GOT3 (cell line): ENCODE results near the gene PIGS.
"Not testable (repeated sequence)": the region's sequence is repeated elsewhere in the genome, so short reads cannot be mapped to it uniquely, and the experiment has no call there.

Experiments used
- DNase-seq: peaks from one replicate; lab custom pipeline; 2025; ENCODE audit warnings: mixed read lengths; lab: John Stamatoyannopoulos, UW

PIGS gene

DNA sequence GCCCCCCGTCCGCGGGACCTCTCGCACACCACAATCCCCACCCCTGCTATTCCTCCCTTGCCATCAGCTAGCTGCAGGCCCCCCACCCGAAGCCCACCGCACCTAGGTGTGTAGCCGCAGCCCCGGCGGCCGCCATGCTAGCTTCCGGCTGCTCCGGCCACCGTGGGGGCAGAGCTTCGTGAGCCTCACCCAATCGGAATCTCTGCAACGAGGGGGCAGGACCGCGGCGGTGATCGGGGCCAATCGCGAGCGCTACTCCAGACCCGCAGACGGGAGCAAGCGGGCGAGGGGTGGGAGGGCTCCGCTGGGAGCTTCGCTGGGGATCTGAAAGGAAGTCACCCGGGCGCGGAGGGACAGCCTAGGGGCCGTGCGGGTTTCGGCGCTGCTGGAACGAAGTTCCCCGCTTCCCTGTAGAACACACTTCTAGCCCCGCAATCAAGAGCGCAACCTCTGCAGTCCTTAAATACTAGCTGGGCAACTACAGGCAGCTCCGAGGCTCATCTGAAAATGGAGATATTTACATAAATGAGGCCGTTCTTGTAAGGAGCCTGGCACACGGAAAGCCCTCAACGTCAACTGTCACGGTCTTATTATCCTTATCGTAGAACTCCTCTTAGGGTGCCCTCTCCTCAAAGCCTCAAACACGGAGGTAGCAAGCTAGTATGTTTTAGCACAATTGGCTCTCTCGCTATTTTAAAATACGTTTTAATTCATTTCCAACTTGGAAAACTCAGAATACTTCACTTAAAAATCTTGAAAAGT, at the start of gene PIGS:
Gene PIGS, minus strand, starts transcription at position 164 of the 762 bp plus-strand sequence. Its CDS starts 28 bp downstream, at position 136.
- DNase-seq: peak; percentile 68

DNA sequence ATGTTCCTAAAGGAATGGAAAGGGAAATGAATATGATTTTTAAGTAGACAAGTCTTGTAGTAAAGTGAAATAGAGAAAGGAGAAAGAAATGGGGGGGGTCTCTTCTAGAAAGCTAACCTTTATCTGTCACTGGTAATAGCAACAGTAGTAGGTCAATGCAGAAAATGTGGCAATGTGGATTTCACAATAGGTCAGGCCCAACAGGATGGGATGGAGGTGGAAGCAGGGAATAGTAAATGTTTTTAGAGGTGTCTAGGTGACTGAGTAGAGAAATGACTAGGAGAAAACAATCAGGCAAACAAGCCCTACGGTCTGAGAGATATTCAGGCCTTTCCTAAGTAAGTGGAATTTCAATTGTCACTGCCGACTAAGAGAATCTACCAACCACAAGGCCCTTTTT, 48.7 kb upstream of the PIGS start:
- DNase-seq: no peak

DNA sequence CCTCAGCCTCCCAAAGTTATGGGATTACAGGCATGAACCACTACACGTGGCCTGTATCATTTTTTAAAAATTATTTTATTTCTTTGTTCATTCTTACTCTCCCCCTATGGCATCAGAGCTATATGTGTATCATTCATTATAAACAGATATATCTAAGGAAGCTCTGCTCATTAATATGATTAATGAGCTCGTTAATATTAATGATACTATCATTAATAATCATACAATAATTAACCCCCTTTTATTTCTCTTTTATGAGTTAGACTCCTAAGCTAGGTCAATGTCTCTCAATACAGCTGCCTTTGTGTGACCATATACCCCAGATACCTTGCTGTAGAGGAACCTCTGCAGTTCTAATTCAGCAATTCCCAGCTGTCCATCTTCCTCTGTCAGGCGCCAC, 47.1 kb upstream of the PIGS start:
- DNase-seq: no peak

DNA sequence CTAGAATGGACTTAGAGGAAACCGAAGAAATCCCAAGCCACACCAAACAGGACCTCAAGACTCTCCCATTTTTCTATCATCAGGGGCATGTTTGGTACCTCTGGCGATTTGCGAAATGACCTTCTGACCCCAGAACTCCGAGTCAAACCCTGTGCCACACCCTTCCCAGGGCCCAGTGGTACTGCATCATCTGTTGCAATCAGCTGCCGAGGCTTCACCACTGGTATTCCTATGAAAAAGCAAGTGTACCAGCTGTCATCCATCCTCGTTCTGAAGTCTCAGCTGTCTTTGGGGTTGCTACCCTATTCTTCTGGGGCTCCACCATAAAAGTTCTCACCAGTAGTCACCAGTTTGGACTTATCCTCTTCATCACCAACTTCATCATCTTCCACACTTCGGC, 45.0 kb upstream of the PIGS start:
- no peak for DNase-seq

DNA sequence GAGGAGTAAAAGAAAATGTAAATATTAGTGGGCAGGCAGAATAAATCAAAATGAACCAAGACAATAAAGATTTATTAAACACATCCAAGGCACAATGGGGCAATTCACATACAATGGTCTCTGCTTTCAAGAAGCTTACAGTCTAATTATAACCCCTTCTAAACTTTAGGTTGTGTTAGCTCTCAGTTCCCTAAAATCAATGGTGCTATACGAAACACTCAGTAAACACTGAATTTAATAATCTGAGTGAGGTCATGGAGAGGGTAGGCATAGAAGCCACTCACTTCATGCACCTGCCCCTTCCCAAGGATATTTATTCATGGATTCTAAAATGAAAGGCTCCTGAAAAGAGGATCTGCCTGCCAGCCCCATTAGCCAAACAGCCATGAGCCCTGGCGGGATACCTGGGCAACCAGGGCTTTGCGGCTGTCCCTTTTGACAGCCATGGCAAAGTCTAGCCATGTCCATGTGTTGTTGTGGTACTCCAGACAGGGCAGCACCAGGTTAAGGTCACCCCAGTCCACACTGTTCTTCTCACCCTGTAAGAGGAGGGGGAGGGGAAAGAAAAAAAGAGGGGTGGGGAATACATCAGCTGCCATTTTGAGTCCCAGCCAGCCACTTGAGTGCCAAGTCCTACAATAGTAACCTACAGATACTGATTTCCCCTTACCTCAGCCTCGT, 44.1 kb upstream of the PIGS start:
- no peak for DNase-seq

DNA sequence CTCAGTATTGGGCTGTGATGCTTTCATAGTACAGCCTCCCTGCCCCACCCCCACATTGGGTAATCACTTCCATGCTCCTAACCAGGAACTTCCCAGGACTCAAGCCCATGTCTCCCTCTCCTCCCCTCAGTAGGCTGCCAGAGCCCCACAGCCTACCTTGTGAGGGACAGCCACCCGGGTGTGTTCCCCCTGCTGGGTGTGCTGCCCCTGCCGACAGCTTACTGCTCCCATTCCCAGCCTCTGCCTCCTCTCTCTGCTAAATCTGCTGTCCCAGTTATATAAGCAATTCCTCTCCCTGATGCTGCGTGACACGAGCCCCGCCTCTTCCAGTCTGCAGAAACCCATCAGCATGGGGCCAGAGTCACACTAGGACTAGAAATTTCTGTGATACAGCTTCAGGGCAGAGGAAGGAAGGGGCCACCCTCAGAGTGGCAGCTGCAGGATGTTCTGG, 42.6 kb upstream of the PIGS start, which contains the start of gene RSKR:
Gene RSKR, minus strand, starts transcription at position 255 of the 451 bp plus-strand sequence. Its CDS starts 24 bp downstream, at position 231.
- DNase-seq: no peak

DNA sequence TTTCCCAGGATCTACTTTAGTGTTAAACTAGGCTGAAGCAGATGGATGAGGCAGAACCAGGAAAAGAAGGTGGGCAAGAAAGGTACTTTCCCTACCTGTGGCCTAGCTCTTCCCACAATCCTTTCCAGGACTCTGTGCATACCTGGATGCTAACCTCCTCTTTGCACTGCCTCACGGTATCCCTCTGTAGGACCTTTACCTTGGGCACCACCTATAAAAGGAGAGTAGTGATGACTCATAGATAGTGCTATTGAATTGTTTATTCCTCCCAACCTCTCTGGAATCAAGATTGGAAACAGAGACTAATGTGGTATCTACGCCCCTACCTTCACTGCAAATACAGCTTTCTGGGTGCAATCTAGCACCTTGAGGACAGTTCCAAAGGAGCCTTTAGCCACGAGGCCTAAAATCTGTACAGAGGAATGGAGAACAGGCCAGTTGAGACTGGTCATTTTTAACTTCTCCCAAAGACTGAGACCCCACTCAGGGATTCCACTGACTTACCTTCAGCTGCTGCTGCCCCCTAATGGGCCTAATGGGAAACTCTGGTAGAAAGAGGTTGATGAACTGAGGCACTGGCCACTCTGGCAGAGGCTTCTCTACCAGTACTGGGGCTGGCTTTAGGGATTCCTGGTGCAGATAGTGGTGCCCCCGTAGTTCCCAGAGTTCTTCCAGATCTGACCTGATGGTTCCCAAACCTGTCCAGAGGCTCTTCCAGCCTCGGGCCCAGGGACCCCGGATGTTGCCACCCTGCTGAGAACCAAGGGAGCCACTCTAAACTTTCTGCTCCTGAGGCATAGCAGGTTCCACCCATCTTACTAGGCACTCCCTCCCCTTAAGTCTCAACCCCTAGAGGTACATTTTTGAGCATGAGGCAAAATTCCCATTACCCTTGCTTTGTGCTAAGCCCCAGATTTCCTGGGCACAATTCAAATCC, 41.9 kb upstream of the PIGS start:
- no peak for DNase-seq

DNA sequence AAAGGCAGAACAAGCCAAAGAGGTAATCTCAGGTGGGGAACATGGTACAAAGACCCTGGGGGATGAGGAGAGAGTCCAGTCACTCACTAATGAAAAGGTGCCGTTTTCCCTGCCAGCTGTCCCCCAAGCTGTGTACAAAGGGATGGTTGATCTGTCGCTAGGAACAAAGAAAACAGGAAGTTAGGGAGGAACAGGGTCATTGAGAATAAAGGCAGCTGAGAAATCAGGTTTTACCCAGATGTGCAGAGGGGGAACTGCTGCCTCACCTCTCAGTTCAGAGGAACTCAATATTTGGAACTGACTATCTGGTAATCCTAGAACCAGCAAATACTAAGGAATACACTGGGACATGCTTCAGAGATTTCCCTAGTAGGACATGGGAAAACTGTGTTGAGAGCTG, 41.2 kb upstream of the PIGS start:
- DNase-seq: no peak

DNA sequence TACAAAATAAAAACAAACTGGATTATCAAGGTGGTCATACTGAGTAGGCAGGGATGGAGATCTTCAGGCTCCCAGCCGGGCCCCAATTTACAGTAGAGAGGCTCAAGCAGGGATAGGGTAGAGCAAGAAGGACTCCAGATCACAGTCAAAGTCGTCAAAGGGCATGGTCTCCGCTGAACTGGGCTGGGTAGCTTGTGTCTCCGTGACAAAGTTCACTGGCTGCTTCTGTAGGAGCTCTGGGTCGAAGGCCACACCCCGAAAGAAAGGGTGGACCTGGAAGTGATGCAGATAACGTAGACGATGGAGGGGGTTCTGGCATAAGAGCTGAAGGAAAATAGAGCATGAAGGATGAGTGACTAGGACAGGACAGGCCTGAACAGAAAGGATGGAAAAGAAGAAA, 39.1 kb upstream of the PIGS start:
- no peak for DNase-seq

DNA sequence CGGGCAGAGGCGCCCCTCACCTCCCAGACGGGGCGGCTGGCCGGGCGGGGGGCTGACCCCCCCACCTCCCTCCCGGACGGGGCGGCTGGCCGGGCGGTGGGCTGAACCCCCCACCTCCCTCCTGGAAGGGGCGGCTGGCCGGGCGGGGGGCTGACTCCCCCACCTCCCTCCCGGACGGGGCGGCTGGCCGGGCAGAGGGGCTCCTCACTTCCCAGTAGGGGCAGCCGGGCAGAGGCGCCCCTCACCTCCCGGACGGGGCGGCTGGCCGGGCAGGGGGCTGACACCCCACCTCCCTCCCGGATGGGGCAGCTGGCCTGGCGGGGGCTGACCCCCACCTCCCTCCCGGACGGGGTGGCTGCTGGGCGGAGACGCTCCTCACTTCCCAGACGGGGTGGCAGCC, 32.7 kb upstream of the PIGS start:
- DNase-seq: not testable (repeated sequence)

DNA sequence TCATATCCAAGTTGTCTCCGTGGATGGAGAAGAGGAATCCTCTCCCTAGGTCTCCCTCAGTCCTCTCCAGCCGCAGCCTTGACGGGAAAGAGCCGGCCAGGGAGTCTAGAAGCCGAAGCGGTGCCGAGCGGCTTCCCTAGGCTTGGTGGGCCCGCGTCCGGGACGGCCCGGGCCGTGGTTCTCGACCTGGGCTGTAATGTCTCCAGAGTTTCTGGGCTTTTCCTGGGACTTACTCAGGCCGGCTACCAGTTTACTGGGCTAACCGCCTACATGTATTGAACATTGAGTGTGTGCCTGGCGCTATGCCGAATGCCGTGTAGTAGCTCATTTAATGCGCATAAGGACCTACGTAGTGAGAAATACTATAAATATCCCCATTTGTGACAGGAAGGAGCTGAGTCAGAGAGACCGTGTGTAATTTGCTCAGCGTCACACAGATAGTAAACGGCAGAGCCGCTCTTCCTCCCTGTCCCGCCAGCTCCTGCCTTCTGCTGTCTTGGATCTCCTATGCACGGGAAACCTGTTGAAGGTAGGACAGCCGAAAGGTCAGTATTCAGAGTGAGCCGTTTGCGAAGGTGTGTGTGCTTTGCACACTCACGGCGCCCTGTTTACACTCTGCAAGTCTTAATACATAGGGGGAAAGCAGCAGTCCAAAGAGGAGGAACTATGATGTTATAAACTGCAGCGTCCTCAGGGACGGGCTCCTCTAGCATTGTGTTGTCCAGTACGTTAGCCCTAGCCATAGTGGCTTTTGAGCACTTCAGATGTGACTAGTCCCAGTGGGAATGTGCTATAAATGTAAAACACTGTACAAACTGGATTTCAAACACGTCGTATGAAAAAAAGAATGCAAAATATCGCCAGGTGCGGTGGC, 28.2 kb upstream of the PIGS start:
- DNase-seq: peak; percentile 43

DNA sequence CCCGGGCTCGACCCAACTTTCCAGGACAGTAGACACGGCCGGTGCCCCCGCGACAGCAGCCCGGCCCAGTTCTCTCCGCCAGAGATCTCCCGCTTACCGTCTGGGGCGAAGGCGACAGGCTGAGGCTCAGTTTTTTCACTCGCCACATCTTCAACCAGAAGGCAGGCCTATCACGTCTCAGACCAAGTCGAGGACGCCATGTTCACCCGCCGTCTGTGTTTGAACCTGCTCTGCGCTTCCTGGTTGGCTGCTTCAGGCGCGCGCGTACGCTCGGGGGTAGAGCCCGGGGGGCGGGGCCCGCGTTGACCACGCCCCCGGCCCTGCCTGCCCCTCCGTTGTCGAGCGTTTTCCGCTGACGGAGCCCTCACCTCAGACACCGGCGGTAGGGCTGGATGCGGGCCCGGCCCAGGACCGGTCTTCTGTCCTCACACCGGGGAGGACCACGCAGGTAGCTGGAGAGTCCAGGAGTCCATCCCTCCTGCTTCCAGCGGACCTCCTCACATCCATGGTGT, 27.5 kb upstream of the PIGS start, which contains the start of gene SPAG5:
Gene SPAG5, minus strand, starts transcription at position 227 of the 512 bp plus-strand sequence. Its CDS starts 79 bp downstream, at position 148.
- DNase-seq: peak; percentile 70

DNA sequence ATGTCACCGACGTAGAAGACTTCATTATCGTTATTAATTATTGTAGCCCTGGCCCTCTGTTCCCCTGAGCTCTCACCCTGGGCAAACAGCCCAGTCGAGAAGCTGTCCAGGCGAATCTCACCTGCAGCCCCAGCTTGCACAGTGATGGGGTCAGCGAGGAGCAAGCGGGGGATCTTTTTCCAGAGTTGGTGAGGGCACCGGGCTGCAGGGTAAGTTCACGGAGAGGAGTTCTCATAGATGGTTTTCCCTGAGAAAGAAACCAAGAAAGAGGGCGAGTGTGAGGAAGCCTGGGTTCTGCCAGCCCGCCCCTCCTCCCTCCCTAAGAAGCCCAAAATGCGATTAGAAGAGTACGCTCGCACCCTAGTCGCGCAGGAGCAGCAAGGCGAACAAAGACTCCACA, 27.1 kb upstream of the PIGS start:
- no peak for DNase-seq

DNA sequence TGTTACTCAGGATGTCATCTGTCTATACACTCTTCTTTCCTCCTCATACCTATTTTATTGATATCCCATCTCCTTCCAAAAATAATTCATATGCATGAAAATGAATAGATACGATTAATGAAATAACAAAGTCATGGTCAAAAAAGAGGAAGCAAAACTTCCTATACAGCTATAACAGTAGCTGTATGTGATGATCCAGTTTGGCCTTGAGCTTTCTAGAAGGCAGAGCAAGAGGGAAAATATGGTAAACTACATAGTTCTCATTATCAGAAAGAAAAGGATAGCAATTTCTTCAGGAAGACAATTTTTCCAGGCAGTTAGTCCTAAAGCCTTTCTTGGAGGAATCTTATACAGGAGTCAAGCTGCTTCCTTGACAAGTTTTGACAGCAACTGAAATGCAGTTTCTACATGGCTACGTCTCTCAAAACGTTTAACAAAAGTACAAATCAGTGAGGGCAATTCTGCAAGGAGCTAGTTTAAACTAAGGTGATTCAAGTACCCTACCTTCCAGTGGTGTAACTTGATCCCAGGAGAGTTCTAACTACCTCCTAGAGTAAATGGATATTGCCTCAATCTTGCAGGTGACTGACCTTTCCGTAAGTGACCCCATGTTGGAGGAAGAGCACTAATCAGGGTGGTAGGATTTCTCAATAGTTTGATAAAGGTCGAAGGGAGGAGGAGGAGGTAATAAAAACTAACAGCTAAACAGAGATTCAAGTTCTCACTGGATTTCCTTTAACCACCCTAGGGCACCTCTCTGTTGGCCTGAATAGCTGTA, 26.5 kb upstream of the PIGS start:
- DNase-seq: no peak

DNA sequence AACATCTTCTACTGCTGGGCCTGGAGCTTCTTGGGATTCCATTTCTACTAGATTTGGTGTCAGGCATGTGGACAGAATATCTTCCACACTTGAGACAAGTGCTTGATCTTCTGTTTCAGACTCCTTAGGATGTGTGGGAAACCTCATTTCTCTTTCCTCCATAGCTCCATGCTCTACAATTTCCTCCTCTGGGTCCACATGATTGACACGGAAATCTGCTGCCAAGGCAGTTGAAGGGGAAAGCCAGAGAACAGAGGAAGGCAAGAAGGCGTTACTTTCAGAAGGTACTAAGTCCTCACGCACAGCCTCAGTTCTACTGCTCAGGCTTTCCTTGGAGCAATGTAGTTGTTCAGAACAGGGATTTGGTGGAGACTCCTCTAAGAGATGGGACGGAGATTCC, 20.9 kb upstream of the PIGS start:
- no peak for DNase-seq

DNA sequence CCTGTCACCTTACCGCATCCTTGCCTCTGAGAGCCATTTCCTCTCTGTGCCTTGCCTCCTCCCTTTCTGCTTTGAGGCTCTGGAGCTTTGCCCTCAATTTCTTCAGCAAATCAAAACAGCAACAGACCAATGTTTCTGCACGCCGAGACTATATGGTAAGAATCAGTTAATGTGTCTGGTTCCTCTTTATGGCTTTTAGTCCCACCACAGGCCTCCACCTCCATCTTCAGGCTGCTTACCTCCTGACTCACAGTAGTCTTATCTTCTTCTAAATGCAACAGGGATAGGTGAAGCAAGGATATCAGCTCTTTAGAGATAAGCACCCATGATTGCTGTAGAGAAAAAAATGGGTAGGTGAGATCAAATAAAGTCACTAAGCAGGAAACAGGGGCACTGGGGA, 14.5 kb upstream of the PIGS start:
- DNase-seq: no peak

DNA sequence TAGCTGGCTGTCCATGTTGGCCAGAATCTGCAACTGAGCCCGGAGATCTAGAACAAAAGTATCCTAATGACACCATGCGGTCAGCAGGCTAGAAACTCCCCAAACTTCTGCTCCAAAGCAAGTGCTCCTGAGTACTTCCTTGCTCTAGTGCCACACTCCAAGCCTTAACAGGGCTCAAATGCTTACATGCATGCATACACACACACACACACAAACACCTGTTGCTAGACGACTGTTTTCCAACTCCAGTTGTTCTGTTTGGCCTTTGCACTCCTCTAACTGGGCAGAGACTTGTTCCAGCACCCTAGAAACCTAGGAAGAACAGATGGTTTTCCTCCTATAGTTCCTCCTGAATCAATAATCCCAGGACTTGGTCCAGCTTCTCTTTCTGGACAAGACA, 13.1 kb upstream of the PIGS start:
- DNase-seq: no peak

DNA sequence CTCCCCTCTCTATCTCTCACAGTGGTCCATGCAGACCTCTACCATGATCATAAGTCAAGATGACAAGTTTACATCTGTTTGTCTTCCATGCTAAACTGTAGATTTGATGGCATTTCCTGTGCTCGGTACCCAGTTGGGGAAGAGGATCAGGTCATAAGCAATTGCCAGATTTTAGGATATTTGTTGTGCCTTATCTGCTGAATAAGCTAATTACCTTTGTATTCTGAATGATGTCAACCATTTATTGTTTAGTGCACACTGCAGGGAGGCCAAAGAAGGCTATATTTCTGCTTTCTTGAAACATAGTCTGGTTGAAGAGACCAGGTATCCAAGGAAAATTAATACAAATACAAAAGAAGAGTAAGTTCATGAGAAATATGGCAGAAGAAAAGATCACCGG, 11.2 kb upstream of the PIGS start:
- no peak for DNase-seq

DNA sequence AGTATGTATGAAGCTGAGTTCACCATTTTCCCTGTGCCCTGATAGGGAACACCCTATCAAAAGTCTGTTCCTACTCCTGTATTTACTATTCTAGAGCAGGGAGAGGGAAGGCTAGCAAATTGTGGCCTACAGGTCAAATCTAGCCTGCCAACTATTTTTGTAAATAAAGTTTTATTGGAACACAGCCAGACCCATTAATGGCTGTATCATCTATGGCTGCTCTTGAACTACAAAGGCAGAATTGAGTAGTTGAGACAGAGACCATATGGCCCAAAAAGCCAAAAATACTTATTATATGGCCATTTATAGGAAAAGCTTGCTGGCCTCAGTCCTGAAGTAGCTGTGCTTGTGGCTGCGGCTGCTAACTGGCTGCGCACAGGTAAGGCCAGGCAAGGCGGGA, 9.6 kb upstream of the PIGS start:
- DNase-seq: no peak

DNA sequence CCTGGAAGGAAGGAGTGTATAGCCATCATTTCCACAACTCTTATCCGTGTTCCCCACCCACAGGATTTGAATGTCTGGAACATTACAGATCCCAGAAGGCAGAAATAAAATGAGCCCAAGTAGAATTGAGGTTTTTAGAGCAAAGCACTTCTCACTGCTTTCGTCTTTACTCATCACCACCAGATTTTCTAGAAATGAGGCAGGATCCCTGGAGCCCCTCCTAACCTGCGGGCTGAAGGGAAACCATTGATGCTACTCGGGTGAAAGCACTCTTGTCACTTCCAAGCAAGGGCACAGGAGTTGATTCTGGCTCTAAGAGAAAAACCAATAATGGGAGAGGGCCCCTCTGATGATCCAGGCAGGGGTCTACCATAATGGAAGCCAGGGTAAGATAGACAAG, 8.2 kb upstream of the PIGS start:
- no peak for DNase-seq
